Muscle of arm (tissue), 12 donors: ENCODE measurements around the gene VIPR2. TPM values are rescaled to one million over a fixed set of nuclear protein-coding genes. Genes with fewer than 3 reads are reported as not detected.

Experiments
- DNase-seq: peaks from one replicate; pipeline ENCODE4 v3.0.0-alpha.2; 2013
- polyA plus RNA-seq, 12 donors: library from polyadenylated mRNA; unstranded; fragments of 120-200 nt; gene quantifications; one replicate each; pipeline ENCODE4 v1.2.1, GENCODE V29; 2013; ENCODE audit not compliant: insufficient read length in 12 of 12

VIPR2 gene
- polyA plus RNA-seq, 12 donors = 5.2 to 11.6 (median 9.0) TPM; not detected in 1

DNA sequence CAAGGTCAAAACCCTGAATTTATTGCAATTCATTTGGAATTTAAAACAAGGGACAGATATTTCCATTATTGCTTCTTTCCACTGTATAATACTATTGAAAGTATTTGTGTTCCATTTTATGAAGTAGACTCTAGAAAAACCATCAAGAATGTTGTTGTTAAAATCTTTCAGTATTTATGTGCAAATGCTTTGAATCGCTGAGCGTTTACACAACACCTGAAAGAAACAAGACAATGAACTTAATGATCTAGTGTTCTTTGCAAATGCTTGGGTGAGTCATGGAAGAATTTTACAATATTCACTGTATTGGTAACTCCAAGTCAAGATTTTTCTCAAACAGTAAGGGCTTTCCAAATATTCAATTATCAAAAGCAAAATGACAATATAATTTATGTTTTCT lies 97.1 kb downstream of the VIPR2 start:
- no peak for DNase-seq

DNA sequence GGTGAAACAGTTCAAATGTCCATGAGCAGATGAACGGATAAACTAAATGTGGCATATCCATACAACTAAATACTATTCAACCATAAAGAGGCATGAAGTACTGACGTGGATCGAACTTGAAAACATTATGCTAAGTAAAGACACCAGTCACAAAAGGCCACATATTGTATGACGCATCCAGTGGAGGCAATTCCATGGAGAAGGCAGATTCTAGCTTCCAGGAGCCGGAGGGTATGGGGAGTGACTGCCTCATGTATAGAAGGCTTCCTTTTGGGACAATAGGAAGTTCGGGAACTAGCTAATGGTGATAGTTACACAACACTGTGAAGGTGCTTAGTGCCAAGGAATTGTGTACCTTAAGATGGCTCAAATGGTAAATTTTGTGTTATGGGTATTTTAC lies 98.4 kb downstream of the VIPR2 start:
- no peak for DNase-seq

DNA sequence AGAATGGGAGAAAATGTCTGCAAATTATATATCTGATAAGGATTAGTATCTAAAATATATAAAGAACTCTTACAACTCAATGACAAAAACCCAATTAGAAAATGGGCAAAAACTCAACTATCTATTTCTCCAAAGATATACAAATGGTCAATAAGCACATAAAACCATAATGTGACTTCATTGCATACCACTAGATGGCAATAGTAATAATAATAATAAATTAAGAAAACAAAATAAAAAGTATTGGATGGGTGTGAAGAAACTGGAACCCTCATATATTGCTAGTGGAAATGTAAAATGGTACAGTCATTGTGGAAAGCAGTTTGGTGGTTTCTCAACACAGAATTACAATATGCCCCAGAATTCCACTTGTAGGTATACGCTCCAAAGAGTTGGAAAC lies 98.8 kb downstream of the VIPR2 start:
- DNase-seq = no peak

DNA sequence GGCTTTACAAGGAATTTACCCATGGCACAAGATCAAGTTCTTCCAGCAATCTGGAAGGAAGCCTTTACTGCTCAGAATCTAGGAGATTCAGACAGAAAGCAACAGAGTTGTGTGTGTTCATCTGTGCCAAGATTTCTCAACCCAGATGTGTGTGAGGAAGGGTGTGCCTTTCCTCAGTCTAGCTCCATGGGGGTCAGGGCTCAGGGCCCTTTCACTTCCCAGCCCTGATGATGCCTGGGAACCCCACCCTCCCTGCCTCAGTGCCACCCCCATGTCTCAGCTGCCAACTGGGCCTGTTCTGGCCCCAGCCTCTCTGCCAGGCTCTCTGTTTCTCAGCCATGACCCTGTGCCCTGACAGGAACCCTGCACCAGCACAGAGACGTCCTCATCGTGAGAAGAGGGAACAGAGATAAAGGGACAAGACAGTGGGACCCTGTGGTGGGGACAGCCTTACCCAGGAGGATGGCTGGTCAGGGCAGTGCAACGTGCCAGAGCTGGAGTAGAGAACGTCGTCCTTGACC lies 102.0 kb downstream of the VIPR2 start:
- no peak for DNase-seq

DNA sequence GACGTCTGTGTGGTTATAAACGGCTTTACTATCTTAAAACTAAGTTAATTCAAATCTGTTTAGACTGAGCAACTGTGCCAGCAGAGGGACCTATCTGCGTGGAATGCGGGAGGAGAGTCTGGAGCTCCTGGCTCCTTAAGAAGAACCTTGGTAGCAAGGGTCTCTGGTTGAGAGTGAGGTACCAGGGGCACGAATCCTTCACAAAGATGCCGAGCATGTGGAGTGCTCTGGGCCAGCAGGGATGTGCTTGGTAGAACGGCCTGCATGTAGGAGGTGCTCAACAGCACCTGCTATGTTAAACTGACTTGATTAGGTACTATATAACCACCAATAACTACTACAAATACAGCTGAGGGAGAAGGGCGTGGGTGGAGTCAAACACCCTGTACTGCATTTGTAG lies 102.6 kb downstream of the VIPR2 start:
- DNase-seq = no peak

DNA sequence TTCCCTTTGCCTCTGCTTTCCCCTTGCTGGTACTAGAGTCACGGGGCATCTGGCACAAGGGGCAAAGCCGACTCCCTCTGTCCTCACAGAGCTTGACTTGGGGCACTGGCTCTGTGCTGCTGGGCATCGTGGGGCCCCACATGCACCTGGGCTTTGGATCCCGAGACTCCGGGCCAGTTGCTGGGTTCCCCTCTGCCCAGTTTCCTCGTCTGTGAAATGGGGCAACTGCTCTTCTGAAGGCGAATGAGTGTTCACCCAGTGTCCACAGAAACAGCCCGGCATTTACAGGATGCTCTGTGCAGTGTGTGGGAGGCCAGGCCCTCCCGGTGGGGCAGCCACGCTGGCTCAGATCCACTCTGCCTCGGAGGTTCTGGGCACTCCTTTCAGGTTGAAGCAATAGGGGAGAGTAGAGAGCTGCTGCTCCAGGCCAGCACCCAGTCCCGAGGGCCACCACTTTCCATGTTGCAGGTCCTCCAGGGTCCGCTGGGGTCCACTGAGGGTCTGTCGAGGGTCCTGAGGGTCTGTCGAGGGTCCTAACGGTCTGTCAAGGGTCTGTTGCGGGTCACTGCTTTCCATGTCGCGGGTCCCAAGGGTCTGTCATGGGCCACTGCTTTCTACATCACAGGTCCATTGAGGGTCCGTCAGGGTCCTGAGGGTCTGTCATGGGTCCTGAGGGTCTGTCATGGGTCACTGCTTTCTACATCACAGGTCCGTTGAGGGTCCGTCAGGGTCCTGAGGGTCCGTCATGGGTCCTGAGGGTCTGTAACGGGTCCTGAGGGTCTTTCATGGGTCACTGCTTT lies 103.6 kb downstream of the VIPR2 start:
- DNase-seq = no peak

DNA sequence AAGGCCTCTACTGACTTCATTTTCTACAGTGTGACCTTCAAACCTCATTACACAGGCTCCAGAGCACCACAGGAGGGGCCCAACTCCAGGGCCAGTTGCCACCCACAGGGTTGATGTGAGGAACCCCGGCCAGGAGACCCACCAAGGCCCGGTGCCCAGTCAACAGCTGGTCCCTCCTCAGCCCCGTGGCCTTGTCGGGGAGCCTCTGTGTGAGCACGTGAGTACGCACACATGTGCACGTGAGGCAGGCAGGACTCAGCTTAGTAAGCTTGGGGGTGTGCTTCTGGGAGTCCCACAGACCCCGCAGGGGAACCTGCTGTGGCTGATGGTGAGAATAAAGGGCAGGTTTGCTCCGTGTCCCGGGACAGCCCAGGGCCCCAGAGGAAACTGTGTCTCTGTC lies 104.5 kb downstream of the VIPR2 start:
- no peak for DNase-seq

DNA sequence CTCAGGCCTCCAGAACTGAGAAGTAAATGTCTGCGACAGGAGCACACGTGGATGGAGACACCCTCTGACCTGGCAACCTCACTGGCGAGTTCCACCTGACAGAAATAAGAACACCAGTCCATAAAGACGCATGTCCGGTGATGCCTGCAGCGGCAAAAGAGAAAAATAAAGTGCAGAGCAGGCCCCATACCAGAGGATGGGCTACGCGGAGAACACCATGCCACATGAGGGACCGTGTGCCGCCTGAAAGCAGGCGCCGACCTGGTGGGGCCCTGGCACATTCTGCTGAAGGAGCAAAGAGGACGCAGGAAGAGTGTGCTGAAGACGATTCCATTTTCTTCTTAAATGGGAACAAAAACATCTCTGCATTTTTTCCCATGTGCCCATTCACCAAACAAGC lies 105.0 kb downstream of the VIPR2 start:
- no peak for DNase-seq

DNA sequence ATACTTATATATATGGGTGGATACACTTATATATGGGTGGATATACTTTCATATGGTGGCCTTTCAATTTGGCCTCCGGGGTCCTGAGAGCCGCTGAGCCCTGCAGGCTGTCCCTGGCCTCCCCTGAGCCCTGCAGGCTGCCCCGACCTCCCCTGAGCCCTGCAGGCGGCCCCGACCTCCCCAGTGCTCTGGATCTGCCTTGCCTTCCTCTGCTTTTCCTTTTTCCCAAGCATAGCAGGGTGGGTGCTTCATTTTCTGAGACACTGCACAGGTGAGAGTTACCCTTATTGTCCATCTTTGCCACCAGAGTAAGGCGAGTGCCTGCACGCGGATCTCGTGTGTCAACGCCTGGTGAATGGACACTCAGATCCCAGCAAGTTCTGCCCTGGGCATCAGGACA lies 106.6 kb downstream of the VIPR2 start:
- no peak for DNase-seq

DNA sequence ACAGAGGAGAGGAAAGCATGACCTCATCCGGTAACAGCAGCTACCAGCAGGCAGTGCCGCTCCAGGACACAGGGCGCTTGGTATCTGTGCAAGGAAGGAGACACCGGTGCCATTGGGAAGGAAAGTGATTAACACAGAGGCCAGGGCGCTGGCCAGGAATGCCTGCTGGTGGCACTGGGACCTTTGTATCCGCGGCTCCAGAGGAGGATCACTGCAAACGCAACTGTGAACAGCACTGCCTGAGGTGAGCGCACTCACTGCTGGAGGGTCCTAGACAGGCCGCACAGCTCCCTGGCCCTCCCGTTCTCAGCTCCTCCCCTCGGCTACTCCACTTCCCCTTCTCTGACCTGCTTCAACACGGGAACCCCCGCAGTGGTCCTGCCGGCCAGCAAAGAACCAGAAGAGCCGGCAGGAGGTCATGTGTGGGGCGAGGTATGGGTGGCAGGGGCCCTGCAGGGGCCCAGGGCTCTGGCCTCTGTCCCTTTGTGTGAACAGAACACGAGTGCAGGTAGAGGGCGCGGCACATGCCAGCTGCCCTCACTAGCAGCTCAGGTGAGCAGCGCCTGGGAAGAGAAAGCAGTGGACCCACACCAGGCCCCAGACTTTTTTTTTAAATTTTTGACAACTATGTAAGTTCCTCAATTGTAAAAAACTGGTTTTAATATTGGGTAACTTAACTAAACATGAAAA lies 107.6 kb downstream of the VIPR2 start:
- DNase-seq = no peak

DNA sequence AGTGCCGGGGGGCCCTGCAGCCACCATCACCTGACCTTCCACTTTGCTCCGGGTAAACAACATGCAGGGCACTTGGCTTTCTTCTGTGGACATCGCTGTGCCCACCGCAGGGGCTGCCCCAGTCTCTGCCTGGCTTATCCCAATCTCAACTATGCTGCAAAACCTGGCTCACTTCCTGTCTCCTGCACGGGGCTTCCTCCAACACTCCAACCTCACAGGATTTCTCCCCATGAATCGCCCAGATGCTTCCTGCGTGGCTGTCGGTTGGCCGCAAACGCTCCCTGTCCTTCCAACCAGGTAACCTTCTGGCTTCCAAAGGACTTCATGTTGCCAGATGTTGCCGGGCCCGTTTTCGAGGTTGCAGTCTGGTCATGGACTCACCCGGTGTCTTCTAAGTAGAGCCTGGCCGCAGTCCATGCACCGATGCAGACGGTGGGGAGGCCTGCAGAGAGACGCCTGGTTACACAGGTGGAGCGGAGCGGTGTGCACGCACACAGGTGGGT lies 109.0 kb downstream of the VIPR2 start:
- no peak for DNase-seq

DNA sequence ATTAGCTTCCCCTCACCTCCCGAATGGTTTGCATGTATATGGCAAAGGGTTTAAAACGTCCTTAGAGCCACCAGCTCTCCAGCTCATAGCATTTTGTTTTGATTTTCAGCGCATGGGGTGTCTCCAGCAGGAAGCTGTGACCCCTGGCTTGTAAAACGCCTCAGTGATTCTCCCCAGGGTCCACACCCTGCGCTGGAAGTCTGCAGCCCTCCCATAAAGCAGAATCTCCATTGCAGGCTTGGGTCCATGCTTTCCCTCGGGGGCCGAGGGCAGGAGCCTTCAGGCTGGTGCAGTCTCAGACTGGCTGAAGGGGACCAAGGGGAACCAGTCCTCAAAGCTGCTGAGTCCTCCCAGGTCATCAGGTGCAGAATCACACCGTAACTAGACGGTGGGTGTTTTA lies 109.7 kb downstream of the VIPR2 start:
- no peak for DNase-seq

DNA sequence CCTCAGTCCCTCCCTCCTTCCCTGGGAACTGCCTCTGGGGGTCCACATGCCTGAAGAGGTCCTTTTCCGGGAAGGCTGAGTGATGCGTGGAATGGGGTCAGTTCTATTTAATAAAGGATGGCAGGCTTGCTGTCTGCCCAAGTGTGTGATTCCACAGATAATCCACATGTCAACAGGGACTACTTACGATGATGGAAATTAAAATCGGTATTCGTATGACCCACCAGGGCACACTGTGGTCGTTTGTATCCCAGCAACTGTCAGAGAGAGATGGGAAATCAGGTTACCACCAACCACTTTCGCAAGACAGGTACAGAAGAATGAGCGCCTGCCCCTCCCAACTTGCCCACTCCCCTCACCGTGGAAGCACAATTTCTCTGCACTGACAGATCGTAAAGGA lies 110.3 kb downstream of the VIPR2 start:
- DNase-seq = no peak

DNA sequence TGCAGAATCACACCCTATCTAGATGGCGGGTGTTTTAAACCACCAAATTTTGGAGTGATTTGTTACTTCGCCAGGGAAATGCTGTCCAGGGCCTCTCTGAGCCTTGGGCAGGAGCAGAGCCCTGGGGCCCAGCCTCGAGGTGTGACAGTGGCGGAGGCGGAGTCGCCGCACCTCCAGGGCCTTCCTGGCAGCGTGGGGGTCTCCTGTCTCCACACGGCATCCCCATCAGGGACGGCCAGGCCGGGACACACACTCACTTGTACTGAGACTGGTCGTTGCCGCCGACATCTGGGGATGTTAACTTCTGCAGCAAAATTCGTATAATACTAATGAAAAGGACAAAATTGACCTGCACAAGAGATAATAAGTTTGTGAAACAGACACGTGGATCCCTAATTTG lies 110.7 kb downstream of the VIPR2 start:
- no peak for DNase-seq

DNA sequence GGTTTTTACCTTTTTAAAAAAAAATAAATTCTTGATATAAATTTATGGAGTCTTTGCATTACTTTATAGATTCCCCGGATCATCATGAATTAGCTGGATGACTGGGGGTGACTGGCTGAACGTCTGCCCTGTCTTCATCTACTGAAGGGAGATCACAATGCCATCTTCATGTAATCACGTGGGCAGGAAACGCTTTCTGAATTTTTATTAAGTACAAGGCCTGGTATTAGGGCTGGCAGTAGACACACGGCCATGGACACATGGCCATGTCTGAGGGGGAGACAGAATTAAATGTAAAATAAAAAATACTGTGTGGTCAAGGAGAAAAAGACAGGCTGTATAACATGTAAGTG lies 111.2 kb downstream of the VIPR2 start:
- no peak for DNase-seq

DNA sequence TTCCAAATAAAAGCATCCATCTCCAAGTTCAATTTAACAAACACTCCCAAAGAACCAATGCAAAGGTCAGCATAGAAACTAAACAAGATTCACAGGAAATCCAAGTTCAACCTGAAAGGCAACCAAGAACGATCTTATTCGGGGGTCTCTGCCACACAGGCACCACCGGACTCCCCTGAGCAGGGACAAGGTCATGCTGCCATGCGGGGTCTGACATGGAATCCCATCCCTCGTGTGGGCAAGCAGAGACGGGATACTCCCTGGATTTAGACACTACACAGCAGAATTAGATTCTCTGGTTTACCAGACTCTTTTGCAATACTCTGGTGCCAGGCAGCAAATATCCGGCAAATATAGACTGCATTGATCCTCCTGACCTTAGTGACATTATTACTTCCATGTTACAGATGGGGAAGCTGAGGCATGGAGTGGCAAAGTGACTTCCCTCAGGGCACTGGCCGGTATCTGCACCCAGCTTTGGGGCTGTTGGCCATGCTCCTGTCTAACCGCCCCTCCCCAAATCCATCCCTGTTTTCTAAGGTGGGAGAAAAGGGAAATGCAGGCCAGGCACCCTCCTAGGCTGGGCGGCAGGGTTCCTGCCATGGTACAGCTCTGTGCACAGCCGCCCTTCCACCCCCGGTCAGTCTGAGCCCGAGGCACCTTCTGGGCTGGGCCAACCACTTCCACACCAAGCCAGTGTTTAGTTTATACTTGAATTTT lies 111.8 kb downstream of the VIPR2 start:
- DNase-seq = no peak

DNA sequence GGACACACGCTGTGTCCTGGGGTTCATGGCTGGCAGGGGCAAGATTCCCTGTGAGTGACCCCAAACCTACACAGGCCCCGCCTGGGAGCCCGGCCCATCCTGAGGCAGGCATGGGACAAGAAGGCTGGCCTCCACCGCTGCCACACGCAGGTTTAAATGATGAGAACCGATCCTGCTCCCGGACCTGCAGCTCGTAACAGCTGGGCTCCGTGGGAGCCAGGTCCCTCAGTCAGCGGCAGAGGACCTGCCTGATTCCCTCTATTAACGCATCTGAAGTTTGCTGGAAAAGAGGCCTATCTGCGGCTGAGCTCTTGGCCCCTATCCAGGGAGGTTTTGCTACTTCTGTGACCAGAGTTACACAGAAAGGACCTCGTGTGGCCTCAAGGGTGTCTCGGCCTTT lies 112.3 kb downstream of the VIPR2 start:
- no peak for DNase-seq

DNA sequence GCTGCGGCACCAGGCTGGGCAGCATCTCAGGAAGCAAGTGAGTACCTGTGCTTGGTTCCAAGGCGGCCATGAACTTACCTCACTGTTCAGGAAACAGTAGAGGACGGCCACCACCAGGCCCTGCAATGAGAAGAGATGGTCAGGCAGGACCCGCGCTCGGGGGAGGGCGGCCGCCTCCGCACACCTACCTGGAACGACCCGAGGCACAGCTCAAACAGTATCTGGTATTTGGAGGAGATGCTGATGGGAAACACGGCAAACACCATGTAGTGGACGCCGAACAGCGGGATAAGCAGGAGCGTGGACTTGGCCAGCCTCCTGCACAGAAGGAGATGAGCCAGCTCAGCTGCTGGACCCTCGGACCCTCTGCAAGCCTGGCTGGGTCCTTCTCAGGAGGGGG lies 112.9 kb downstream of the VIPR2 start:
- DNase-seq = no peak

DNA sequence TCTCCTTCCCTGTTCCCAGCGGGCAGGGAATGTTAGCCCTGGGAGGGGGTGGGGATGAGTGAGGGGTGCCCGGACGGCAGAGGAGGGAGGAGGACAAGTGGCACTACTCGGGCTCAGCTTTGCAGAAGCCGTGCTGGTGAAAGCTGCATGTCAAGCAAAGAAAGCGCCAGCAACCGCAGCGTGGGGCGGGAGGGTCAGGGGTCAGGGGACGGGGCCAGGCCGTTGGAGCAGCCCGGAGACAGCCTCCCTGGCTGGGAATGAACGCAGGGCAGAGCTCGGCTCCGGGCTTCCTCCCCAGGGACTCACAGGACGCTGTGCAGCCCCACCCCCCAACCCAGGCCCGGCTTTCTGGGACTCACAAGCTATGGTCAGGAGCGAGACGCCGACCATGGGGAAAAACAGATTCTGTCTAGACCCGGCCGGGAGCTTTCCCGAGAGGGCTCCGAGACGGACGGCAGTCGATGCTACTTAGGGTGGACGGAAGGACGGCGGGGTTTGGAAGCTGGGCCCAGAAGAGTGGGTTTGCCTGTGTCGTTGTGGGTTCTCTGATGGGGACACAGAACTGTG lies 113.4 kb downstream of the VIPR2 start:
- no peak for DNase-seq

DNA sequence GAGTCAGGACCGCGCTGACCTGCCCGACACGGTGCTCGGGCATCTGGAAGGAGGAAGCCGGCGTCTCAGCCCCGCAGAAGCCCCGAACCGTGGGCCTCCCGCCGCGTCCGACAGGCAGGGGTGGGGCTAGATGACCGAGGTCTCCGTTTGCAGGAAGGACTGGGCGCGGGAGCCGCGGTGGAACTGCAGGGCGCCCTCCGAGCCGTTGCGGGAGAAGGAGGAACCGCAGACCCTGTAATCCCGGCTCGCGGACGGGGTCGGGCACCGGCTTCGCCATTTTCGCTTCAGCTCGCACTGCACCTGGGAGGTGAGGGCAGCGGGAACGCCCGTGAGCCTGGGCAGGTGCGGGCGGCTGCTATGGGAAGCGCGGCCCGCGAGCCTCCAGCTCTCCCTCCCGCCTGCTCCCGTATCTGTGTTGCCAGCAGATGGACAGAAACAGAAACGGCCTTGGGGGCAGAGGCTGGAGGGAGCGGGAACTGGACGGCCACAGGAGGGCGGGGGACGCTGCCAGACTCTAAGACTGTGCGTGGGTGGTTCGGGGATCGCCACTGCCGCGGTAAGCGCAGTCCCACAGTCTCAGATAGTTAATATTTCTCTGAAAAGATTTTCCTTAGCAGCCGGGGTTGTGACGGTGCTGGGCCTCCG lies 114.1 kb downstream of the VIPR2 start:
- no peak for DNase-seq

DNA sequence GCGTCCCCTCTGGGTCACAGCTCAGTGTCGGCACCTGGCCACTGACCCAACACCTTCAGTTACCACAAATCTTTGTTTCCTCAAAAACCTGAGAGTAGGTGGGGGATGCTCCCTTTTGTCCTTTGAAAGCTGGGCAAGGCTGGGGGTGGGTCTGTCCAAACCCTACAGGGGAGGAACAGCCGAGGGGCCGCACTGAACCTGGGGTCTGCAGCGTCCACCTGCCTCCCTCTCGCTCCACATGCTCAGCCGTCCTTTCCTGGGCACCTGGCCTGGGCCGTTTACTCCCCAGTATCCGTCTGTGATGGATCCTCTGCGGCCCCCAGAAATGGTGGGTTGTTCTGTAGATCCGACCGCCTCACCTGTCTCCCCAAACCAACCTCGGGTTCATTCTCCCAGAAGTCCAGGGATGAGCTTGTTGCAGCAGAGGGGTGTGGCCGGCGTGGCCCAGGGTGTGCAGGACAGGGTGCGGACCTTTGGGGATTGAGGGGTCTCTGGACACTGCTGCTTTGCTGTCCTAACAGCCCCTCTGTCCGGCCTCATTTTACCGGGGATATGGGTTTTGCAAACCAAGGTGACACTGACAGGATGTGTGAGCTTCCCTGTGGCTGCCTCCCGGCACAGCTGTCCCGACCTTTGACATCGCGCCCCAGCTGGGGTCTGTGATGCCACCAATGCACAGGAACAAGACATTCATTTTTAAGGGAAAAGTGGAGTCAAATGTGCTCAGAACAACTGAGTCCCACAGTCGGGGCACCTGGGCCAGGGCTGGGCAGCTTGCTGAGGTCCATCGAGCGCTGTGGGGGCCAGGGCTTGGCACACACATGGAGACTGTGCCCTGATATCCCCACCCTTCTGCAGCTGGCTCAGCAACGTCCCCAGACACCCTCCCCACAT lies 115.9 kb downstream of the VIPR2 start:
- DNase-seq = no peak
